Muscle of leg (tissue), 11 donors: ENCODE data around the gene RTTN. TPM values are rescaled to one million over a fixed set of nuclear protein-coding genes. Genes with fewer than 3 reads are reported as not detected.
"Not testable (repeated sequence)": the region's sequence is repeated elsewhere in the genome, so short reads cannot be mapped to it uniquely, and the experiment has no call there.

Experiments used
- DNase-seq: peaks from one replicate; pipeline ENCODE4 v3.0.0; 2013
- H3K27ac ChIP-seq: one replicate; pipeline ENCODE4 v1.5.1; 2013; ENCODE audit warnings: mild to moderate bottlenecking, low read length, control low read depth
- H3K27me3 ChIP-seq: one replicate; pipeline ENCODE4 v1.6.1; 2013; ENCODE audit warnings: low read length; ENCODE audit not compliant: control insufficient read depth, insufficient read depth
- H3K36me3 ChIP-seq: one replicate; pipeline ENCODE4 v1.6.1; 2013; ENCODE audit warnings: low read length; ENCODE audit not compliant: control insufficient read depth, insufficient read depth
- H3K4me1 ChIP-seq: one replicate; pipeline ENCODE4 v1.6.1; 2013; ENCODE audit warnings: low read length; ENCODE audit not compliant: control insufficient read depth, insufficient read depth
- H3K4me3 ChIP-seq: one replicate; pipeline ENCODE4 v1.5.1; 2013; ENCODE audit warnings: low read length, control low read depth
- H3K9me3 ChIP-seq: replicated peaks from 2 replicates; pipeline ENCODE4 v1.6.1; 2013; ENCODE audit warnings: low read depth, low read length; ENCODE audit not compliant: control insufficient read depth
- WGBS: methylation state at CpG from one replicate; pipeline ENCODE4 v1.1.5; 2013; ENCODE audit warnings: missing lambda C conversion rate; ENCODE audit not compliant: insufficient coverage; 5-methylcytosine and 5-hydroxymethylcytosine counted together
- polyA plus RNA-seq, 8 donors: library from polyadenylated mRNA; unstranded; fragments of 120-200 nt; gene quantifications; one replicate each; pipeline versions ENCODE4 v1.2.1 to v1.2.3, GENCODE V29; 2013; ENCODE audit warnings: inconsistent platforms in 1 of 8, low replicate concordance in 1 of 8; ENCODE audit not compliant: insufficient read length in 8 of 8, insufficient read depth in 1 of 8
- total RNA-seq: library from RNA; stranded (reverse); fragments of 120-200 nt; gene quantifications from one replicate; pipeline ENCODE4 v1.2.4, GENCODE V29; 2013

The RTTN gene
- total and polyA plus RNA-seq, 9 donors: 9.7 to 16.0 (median 10.7) TPM

DNA sequence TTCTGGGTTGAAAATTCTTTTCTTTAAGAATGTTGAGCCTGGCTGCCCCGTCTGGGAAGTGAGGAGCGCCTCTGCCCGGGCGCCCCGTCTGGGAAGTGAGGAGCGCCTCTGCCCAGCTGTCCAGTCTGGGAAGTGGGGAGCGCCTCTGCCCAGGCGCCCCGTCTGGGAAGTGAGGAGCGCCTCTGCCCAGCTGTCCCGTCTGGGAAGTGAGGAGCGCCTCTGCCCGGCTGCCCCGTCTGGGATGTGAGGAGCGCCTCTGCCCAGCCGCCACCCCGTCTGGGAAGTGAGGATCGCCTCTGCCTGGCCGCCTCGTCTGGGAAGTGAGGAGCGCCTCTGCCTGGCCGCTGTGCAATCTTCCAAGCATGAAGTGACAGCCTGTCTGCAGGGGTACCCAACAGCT lies 102.6 kb downstream of the RTTN start:
- not testable (repeated sequence) for DNase-seq
- WGBS: 94% methylated on average over 22 of the region's 22 CpGs

GRCh38 chr18:70089858-70090257 lies 115.6 kb downstream of the RTTN start:
- Histone ChIP-seq H3K27ac (no peak overlapping the region), H3K4me3 (no peak overlapping the region), H3K36me3 (peaks cover 15% of the 10 kb centered on the region), H3K9me3 (no peaks in the 10 kb centered on the region), H3K4me1 (no peaks in the 10 kb centered on the region), H3K27me3 (no peaks in the 10 kb centered on the region)
- DNase-seq: no peak
- WGBS: no CpG with 5 or more reads among the region's 1 CpG

More for the DNA sequence above, 102.6 kb downstream of the RTTN start:
- H3K36me3 ChIP-seq, H3K4me1 ChIP-seq, H3K27ac ChIP-seq, H3K4me3 ChIP-seq, H3K27me3 ChIP-seq: not testable (repeated sequence)
- peaks cover 11% of the 10 kb centered on the region for H3K9me3 ChIP-seq

DNA sequence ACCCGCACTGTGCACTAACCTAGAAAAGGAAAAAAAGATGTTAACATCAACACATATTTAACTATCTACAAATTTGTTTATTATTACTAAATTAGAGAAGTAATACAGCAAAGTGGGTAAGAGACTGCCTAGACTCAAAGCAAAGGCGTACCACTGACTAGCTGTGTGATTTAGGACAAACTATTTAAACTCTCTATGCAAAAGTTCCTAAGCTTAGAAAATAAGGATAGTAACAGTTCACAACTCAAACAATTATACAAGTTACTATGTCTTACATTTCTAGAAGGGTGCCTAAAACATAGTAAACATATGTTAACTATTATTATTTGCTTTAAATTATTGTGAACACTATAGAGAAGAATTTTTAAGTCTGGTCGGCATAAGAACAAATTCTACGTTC lies 119.4 kb downstream of the RTTN start:
- H3K27me3 ChIP-seq: no peaks in the 10 kb centered on the region
- H3K9me3 ChIP-seq: no peaks in the 10 kb centered on the region
- no peaks in the 10 kb centered on the region for H3K4me1 ChIP-seq
- WGBS: no CpG with 5 or more reads among the region's 4 CpGs
- H3K36me3 ChIP-seq: peaks cover 10% of the 10 kb centered on the region
- no peak for DNase-seq
- H3K4me3 ChIP-seq: no peak overlapping the region
- H3K27ac ChIP-seq: no peak overlapping the region

GRCh38 chr18:70085641-70086040 lies 119.8 kb downstream of the RTTN start:
- no peaks in the 10 kb centered on the region for H3K9me3 ChIP-seq
- H3K36me3 ChIP-seq: peaks cover 7% of the 10 kb centered on the region
- no peaks in the 10 kb centered on the region for H3K27me3 ChIP-seq
- no peak overlapping the region for H3K27ac ChIP-seq
- no CpG with 5 or more reads among the region's 5 CpGs for WGBS
- DNase-seq: no peak
- no peak overlapping the region for H3K4me3 ChIP-seq
- no peaks in the 10 kb centered on the region for H3K4me1 ChIP-seq

DNA sequence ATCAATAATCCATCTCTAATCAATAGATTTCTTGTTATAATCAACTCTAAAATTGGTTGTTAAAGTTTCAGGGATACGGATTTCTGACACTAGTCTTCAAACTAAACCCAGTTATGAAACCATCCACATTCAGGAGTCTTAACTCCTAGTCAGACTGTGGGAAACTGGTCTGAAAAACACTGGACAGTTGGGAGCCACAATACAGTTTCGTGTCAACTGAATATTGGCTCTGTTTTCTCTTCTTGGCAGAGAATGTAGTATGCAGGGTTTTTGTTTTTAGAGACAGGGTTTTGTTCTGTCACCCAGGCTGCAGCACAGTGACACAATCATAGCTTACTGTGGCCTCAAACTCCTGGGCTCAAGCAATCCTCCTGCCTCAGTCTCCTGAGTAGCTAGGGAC lies 123.1 kb downstream of the RTTN start:
- Histone ChIP-seq H3K27ac (no peak overlapping the region), H3K9me3 (no peaks in the 10 kb centered on the region), H3K36me3 (no peaks in the 10 kb centered on the region), H3K4me1 (no peaks in the 10 kb centered on the region), H3K27me3 (no peaks in the 10 kb centered on the region), H3K4me3 (no peak overlapping the region)
- no peak for DNase-seq
- WGBS: no CpG with 5 or more reads among the region's 2 CpGs

- H3K36me3 ChIP-seq: no peaks in the 10 kb centered on the region
- no peak for DNase-seq
- no peak overlapping the region for H3K4me3 ChIP-seq
Measured at GRCh38 chr18:70078106-70078505, 127.4 kb downstream of the RTTN start.

DNA sequence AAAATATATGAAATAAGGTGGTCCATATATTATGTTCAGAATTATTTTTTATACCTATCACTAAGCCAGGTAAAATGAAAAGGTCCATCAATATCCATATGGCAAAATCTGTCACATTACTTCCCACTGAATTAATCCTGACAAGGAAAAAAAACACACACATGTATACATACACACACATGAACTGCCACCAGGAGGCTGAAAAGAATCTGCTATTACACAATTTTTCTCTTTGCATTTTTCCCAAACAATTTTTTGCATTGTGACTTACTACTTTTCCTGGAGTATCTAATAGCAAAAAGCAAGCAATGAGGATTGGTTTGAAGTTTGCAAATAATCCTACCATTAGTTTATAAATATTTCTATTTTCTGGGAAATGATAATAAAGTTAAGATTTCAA lies 129.6 kb downstream of the RTTN start:
- H3K4me3 ChIP-seq: no peak overlapping the region
- no peaks in the 10 kb centered on the region for H3K27me3 ChIP-seq
- no peaks in the 10 kb centered on the region for H3K9me3 ChIP-seq
- H3K27ac ChIP-seq: no peak overlapping the region
- H3K4me1 ChIP-seq: no peaks in the 10 kb centered on the region
- no peak for DNase-seq
- H3K36me3 ChIP-seq: no peaks in the 10 kb centered on the region

More at GRCh38 chr18:70078106-70078505, 127.4 kb downstream of the RTTN start:
- Histone ChIP-seq H3K27ac (no peak overlapping the region), H3K27me3 (no peaks in the 10 kb centered on the region), H3K4me1 (no peaks in the 10 kb centered on the region), H3K9me3 (no peaks in the 10 kb centered on the region)

DNA sequence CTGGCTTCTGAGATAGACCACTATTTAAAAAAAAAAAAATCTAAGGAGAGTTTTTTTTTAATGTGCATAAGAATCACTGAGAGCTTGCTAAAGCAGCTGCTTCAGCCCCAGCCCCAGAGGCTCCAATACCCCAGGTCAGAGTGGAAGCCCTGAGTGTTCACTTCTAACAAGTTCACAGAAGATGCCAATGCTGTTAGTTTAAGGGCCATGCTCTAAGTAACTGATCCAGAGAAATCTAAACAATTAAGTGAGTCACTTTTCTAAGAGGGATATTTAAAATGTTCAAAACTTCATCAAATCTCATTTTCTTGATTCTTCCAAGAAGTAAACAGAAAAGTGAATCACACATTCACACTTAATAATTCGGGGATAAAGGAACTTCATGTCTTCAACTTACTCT lies 131.4 kb downstream of the RTTN start:
- Histone ChIP-seq H3K4me3 (no peak overlapping the region), H3K27me3 (no peaks in the 10 kb centered on the region), H3K36me3 (no peaks in the 10 kb centered on the region), H3K9me3 (no peaks in the 10 kb centered on the region), H3K4me1 (no peaks in the 10 kb centered on the region), H3K27ac (no peak overlapping the region)
- no CpG with 5 or more reads among the region's 1 CpG for WGBS
- no peak for DNase-seq

DNA sequence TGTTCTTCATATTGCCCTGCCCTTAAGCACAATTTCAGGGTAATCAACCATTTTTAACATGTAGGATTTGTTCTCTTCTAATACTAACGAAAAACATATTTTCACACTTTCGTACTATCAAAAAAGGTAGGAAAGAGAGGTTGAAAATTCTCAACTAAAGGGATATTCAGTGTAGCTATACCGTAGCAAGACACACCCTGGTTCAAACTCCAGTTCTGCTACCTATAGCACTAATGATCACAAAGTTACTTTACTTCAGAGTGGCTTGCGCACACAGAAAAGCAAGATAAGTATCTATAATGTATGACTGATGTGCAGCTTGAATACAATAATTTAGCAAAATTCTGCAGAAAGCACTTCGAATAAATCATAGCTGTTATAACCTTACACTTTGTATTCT lies 132.1 kb downstream of the RTTN start:
- H3K36me3 ChIP-seq: no peaks in the 10 kb centered on the region
- no peaks in the 10 kb centered on the region for H3K27me3 ChIP-seq
- WGBS: no CpG with 5 or more reads among the region's 5 CpGs

DNA sequence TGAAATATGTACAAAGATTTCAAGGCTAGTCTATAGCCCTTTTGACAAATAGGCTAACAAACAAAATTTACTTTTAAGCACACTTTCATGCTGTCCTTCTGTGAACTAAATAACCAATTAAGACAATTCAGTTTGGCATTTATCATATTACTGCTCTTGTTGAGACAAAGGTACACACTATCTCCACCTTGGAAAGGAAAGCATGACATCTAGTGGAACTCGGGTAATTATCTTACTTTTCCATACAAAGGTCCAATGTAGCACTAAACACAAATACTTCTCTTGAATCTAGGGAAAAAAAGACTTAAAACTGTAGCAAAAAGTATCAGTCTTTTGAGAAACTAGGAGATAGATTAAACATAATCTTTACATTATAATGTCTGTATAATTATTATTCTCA lies 132.8 kb downstream of the RTTN start:
- Histone ChIP-seq H3K36me3 (no peaks in the 10 kb centered on the region), H3K27ac (no peak overlapping the region), H3K9me3 (no peaks in the 10 kb centered on the region), H3K4me1 (no peaks in the 10 kb centered on the region), H3K27me3 (no peaks in the 10 kb centered on the region), H3K4me3 (no peak overlapping the region)
- WGBS: no CpG with 5 or more reads among the region's 1 CpG
- DNase-seq: peak; percentile 41

More for the DNA sequence above, 132.1 kb downstream of the RTTN start:
- Histone ChIP-seq H3K9me3 (no peaks in the 10 kb centered on the region), H3K27ac (no peak overlapping the region), H3K4me3 (no peak overlapping the region), H3K4me1 (no peaks in the 10 kb centered on the region)
- no peak for DNase-seq

DNA sequence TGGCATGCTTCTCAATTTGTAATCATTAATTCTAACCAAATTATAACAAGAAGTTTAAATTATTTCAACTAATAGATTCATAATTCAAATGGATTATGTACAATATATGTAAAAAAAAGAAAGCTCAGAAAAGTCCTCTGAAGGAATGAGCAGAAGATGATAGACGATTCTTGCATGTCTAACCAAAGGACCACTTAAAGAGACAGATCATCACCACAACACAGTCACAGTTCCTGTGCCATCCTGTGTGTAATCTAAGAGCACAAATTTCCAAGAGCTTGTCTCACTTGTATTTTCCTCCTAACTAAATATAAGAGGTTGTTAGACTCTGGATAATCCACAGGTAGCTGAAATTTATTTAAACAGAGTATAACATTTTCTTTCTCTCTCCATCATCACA lies 135.5 kb downstream of the RTTN start:
- no peak for DNase-seq
- no peaks in the 10 kb centered on the region for H3K27me3 ChIP-seq
- H3K36me3 ChIP-seq: no peaks in the 10 kb centered on the region
- no peak overlapping the region for H3K4me3 ChIP-seq
- no peaks in the 10 kb centered on the region for H3K9me3 ChIP-seq
- WGBS: no CpG with 5 or more reads among the region's 1 CpG
- H3K27ac ChIP-seq: no peak overlapping the region
- H3K4me1 ChIP-seq: no peaks in the 10 kb centered on the region
